SU-DHL-6 (cell line): Measurements from ENCODE around the gene SH3BGRL3.

ENCODE experiments used
- EZH2phosphoT487 ChIP-seq: fragments of 200-600 bp; sonication (generic), shearing (Covaris generic); conservative IDR thresholded peaks from 2 replicates; pipeline ENCODE4 v1.6.1; 2018; ENCODE audit warnings: mild to moderate bottlenecking, antibody characterized with exemption, low read length, moderate library complexity, mixed read lengths
- TF ChIP-seq, protein P1 (sequence below): fragments of 200-600 bp; sonication (generic); IDR thresholded peaks from one replicate; pipeline ENCODE4 v1.5.1; 2017; ENCODE audit warnings: antibody characterized with exemption, mild to moderate bottlenecking, low read length, moderate library complexity; ENCODE audit not compliant: insufficient read depth, poor library complexity, severe bottlenecking

DNA sequence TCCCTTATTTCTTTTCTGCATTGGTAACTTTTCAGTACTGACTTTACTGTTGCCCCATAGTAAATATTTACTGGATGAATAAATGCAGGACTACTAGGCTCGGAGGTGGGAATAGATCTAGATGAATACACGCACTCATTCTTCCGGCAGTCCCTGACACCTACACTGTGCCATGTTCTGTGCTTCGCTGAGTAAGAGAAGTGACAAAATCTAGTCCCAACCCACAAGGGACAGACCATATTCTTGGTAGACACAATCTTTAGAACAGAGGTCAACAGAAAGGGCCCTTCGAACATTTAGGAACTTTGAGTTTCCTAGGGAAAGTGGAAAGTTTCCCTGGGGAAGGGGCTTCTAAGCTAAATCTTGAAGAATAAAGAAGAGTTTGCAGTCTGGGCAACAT, 34.6 kb downstream of the SH3BGRL3 start:
- TF ChIP-seq, protein P1, sequence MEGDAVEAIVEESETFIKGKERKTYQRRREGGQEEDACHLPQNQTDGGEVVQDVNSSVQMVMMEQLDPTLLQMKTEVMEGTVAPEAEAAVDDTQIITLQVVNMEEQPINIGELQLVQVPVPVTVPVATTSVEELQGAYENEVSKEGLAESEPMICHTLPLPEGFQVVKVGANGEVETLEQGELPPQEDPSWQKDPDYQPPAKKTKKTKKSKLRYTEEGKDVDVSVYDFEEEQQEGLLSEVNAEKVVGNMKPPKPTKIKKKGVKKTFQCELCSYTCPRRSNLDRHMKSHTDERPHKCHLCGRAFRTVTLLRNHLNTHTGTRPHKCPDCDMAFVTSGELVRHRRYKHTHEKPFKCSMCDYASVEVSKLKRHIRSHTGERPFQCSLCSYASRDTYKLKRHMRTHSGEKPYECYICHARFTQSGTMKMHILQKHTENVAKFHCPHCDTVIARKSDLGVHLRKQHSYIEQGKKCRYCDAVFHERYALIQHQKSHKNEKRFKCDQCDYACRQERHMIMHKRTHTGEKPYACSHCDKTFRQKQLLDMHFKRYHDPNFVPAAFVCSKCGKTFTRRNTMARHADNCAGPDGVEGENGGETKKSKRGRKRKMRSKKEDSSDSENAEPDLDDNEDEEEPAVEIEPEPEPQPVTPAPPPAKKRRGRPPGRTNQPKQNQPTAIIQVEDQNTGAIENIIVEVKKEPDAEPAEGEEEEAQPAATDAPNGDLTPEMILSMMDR, result no peak
- no peak for TF ChIP-seq EZH2phosphoT487
